AML-193 (cell line): ENCODE results near the gene CNTNAP2.

ENCODE experiments used
- DNase-seq, 2 experiments: peaks; one replicate each; lab custom pipeline; 2025; lab: John Stamatoyannopoulos, UW

The CNTNAP2 gene

GRCh38 chr7:147857152-147858140 lies 1740.8 kb downstream of the CNTNAP2 start:
- no peak for DNase-seq

GRCh38 chr7:147858421-147858820 lies 1741.8 kb downstream of the CNTNAP2 start:
- no peak for DNase-seq

- DNase-seq: no peak
These were observed 1742.4 kb downstream of the CNTNAP2 start for GRCh38 chr7:147859033-147859432.

- no peak for DNase-seq
These were observed 1742.9 kb downstream of the CNTNAP2 start for GRCh38 chr7:147859486-147859885.

GRCh38 chr7:147861058-147861716 lies 1744.6 kb downstream of the CNTNAP2 start:
- DNase-seq: no peak

- DNase-seq: no peak
These were observed 1745.3 kb downstream of the CNTNAP2 start for GRCh38 chr7:147861945-147862344.

- no peak for DNase-seq
These were observed 1752.9 kb downstream of the CNTNAP2 start for GRCh38 chr7:147869456-147869855.

GRCh38 chr7:147878912-147879661 lies 1762.5 kb downstream of the CNTNAP2 start:
- no peak for DNase-seq

- DNase-seq: no peak
These were observed 1769.3 kb downstream of the CNTNAP2 start for GRCh38 chr7:147885869-147886268.

- DNase-seq: no peak
These were observed 1777.7 kb downstream of the CNTNAP2 start for GRCh38 chr7:147894271-147894670.

- no peak for DNase-seq
These were observed 1779.5 kb downstream of the CNTNAP2 start for GRCh38 chr7:147896121-147896520.

GRCh38 chr7:147903536-147904218 lies 1787.1 kb downstream of the CNTNAP2 start:
- DNase-seq: no peak

- DNase-seq: no peak
These were observed 1787.6 kb downstream of the CNTNAP2 start for GRCh38 chr7:147904219-147904576.

GRCh38 chr7:147909431-147910148 lies 1793.0 kb downstream of the CNTNAP2 start:
- no peak for DNase-seq

GRCh38 chr7:147911201-147911601 lies 1794.6 kb downstream of the CNTNAP2 start:
- DNase-seq: no peak

- no peak for DNase-seq
These were observed 1795.7 kb downstream of the CNTNAP2 start for GRCh38 chr7:147912291-147912690.

GRCh38 chr7:147912946-147913638 lies 1796.5 kb downstream of the CNTNAP2 start:
- DNase-seq: no peak

- no peak for DNase-seq
These were observed 1799.2 kb downstream of the CNTNAP2 start for GRCh38 chr7:147915781-147916180.

GRCh38 chr7:147916573-147916972 lies 1800.0 kb downstream of the CNTNAP2 start:
- DNase-seq: no peak

- no peak for DNase-seq
These were observed 1807.2 kb downstream of the CNTNAP2 start for GRCh38 chr7:147923841-147924240.

GRCh38 chr7:147937428-147937827 lies 1820.8 kb downstream of the CNTNAP2 start:
- no peak for DNase-seq
